ENCODE data around the gene BEX2. TPM values are rescaled to one million over a fixed set of nuclear protein-coding genes. Genes with fewer than 3 reads are reported as not detected.
A peak's percentile ranks its signal among the peaks of the same experiment; 100 is the strongest.
"Not testable (repeated sequence)": the region's sequence is repeated elsewhere in the genome, so short reads cannot be mapped to it uniquely, and the experiment has no call there.

Gene BEX2
- total RNA-seq, 3 donors from 2014 or later, result 4.6 to 5.5 (median 4.9) TPM

- intact Hi-C loops (cut with DNase I, micrococcal nuclease), result no loop called here
- Histone ChIP-seq H3K9me3 (no peaks in the 10 kb centered on the region), H3K36me3 (ENCODE audit: low read depth) (no peaks in the 10 kb centered on the region), H3K4me3 (no peak within 1 kb of the TSS), H3K4me1 (ENCODE audit: low read depth) (no peaks in the 10 kb centered on the region)
- TF ChIP-seq CTCF (IDR thresholded peaks at IDR 0.05), result no peak
- no peak for ATAC-seq
- DNase-seq, result peak in 1 of 3 donors; percentile 5
Measured at GRCh38 chrX:103329991-103330390, 19.2 kb upstream of the BEX2 start, which contains the start of gene TCEAL7. Gene TCEAL7, plus strand, starts transcription at chrX:103330239. Its CDS starts 1,165 bp downstream, at chrX:103331404.

- DNase-seq, result no peak
Measured at GRCh38 chrX:103311399-103311780, 600 bp upstream of the BEX2 start.

GRCh38 chrX:103309860-103310554 is 783 bp downstream of the BEX2 start:
- TF ChIP-seq CTCF (IDR thresholded peaks at IDR 0.05), result no peak
- intact Hi-C loops (cut with DNase I, micrococcal nuclease), result no loop called here
- peak in 2 of 3 donors; percentile 15 to 51 for DNase-seq
- H3K9me3 ChIP-seq, result no peaks in the 10 kb centered on the region
- no peaks in the 10 kb centered on the region for H3K36me3 ChIP-seq (ENCODE audit: low read depth)
- peak; percentile 26 for ATAC-seq
- no peaks in the 10 kb centered on the region for H3K4me1 ChIP-seq (ENCODE audit: low read depth)
- peak overlapping the region; percentile 19 for H3K4me3 ChIP-seq

More at GRCh38 chrX:103311399-103311780, 600 bp upstream of the BEX2 start:
- Histone ChIP-seq H3K4me1 (ENCODE audit: low read depth) (no peaks in the 10 kb centered on the region), H3K36me3 (ENCODE audit: low read depth) (no peaks in the 10 kb centered on the region), H3K4me3 (no peak overlapping the region), H3K9me3 (no peaks in the 10 kb centered on the region)
- intact Hi-C loops (cut with DNase I, micrococcal nuclease), result no loop called here
- no peak for ATAC-seq
- TF ChIP-seq CTCF (IDR thresholded peaks at IDR 0.05), result no peak

DNA sequence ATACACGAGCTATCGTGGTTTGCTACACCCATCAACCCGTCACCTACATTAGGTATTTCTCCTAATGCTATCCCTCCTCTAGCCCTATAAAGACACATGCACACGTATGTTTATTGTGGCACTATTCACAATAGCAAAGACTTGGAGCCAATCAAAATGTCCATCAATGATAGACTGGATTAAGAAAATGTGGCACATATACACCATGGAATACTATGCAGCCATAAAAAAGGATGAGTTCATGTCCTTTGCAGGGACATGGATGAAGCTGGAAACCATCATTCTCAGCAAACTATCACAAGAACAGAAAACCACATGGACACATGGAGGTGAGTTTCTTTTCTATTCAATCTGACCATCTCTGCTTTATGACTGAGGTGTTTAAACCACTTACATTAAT is 5.1 kb downstream of the BEX2 start:
- DNase-seq; H3K36me3 ChIP-seq (ENCODE audit: low read depth); H3K9me3 ChIP-seq; H3K4me3 ChIP-seq; H3K4me1 ChIP-seq (ENCODE audit: low read depth); intact Hi-C loops (cut with DNase I, micrococcal nuclease); ATAC-seq: not testable (repeated sequence)

DNA sequence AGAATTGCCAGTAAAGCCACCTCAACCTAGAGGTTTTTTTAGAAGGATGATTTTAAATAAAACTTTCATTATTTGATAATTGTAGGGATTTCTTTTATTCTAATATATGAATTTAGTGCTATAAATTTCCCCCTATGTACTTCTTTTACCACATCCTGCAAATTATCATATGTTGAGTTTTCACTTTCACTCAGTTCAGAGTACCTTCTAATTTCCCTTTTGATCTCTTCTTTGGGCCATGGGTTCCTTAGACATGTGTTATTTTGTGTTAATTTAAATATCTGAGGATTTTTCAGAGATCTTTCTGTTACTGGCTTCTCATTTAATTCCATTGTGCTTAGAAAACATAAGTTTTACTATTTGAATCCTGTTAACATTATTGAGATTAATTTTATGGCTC is 6.1 kb downstream of the BEX2 start:
- intact Hi-C loops (cut with DNase I, micrococcal nuclease), result no loop called here
- H3K4me1 ChIP-seq (ENCODE audit: low read depth), result no peaks in the 10 kb centered on the region
- no peaks in the 10 kb centered on the region for H3K36me3 ChIP-seq (ENCODE audit: low read depth)
- no peak for DNase-seq
- TF ChIP-seq CTCF (IDR thresholded peaks at IDR 0.05), result no peak
- no peak for ATAC-seq
- H3K4me3 ChIP-seq, result no peak overlapping the region
- H3K9me3 ChIP-seq, result no peaks in the 10 kb centered on the region

DNA sequence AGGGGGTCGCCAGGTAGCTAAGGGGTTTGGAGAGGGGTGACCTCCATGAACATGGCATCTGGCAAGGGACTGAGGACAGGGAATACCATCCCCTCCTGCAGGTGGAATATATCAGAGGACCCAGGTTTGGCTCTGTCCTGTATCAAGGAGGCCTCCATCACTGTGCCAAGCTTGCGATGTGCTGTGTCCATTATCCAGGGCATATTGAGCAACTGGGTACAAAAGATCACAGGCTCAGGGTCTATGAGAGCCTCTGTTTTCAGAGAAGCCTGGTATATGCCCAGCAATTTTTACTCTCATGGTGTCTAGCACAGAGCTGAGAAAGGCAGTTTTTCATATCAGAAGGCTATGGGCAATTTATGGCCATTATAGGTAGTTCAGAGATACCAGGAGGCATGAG is 17.7 kb downstream of the BEX2 start:
- intact Hi-C loops (cut with DNase I, micrococcal nuclease), result no loop called here
- no peaks in the 10 kb centered on the region for H3K9me3 ChIP-seq

More for the DNA sequence above, 17.7 kb downstream of the BEX2 start:
- ATAC-seq (no peak), DNase-seq (no peak)
- TF ChIP-seq CTCF (IDR thresholded peaks at IDR 0.05), result no peak
- Histone ChIP-seq H3K4me3 (no peak overlapping the region), H3K4me1 (ENCODE audit: low read depth) (no peaks in the 10 kb centered on the region), H3K36me3 (ENCODE audit: low read depth) (no peaks in the 10 kb centered on the region)
